Measurements from ENCODE around the gene TP73.

The TP73 gene

DNA sequence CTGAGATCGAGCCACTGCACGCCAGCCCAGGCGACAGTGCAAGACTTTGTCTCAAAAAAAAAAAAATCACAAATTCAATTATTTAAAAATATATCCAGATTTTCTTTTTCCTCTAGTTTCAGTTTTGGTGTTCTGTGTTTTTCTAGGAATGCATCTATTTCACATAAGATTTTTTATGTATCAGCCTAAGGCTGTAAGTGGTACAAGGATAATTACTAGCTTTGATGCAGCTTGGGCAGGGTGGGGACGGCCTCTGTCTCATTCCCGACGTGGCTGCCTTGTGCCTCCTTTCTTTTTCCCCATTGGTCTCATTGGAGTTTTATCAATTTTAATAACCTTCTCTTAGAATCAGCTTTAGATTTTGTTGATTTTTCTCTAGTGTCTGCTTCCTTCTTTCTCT, 106.8 kb downstream of the TP73 start:
- DNase-seq (ENCODE audit: low spot score) = no peak
- H3K27ac ChIP-seq = no peak overlapping the region
- POLR2A ChIA-PET (ENCODE audit: low non-redundant PET) = no interaction called here
- CTCF ChIA-PET = interaction anchor here (0.6 kb wide), 1 partner anchor 669 kb away, joined by 3 read pairs; no protein-coding TSS in a partner anchor
- TF ChIP-seq, protein P1, sequence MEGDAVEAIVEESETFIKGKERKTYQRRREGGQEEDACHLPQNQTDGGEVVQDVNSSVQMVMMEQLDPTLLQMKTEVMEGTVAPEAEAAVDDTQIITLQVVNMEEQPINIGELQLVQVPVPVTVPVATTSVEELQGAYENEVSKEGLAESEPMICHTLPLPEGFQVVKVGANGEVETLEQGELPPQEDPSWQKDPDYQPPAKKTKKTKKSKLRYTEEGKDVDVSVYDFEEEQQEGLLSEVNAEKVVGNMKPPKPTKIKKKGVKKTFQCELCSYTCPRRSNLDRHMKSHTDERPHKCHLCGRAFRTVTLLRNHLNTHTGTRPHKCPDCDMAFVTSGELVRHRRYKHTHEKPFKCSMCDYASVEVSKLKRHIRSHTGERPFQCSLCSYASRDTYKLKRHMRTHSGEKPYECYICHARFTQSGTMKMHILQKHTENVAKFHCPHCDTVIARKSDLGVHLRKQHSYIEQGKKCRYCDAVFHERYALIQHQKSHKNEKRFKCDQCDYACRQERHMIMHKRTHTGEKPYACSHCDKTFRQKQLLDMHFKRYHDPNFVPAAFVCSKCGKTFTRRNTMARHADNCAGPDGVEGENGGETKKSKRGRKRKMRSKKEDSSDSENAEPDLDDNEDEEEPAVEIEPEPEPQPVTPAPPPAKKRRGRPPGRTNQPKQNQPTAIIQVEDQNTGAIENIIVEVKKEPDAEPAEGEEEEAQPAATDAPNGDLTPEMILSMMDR (conservative IDR thresholded peaks at IDR 0.05; ENCODE audit: low read depth) = no peak

DNA sequence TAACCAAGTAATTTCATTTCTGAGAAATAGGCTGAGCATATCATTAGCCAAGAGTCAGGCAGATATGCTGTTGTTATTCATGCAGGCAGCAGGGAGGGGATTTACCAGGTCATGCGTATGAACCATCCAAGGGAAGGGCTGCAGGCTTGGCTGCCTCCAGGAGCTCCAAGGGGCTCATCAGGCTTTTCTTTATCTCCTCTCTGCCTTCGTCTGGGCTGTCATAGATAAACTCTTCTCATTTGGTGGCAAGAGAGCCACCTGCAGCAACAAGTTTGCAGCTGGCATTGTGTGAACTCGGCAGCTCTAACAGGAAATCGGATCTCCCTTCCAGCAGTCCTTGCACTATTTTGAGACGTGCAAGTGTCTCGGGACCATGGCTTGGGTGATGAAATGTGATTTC, 107.5 kb downstream of the TP73 start:
- TF ChIP-seq, protein P1 (conservative IDR thresholded peaks at IDR 0.05; ENCODE audit: low read depth) = no peak
- POLR2A ChIA-PET (ENCODE audit: low non-redundant PET) = no interaction called here
- CTCF ChIA-PET = interaction anchor here (0.6 kb wide), 1 partner anchor 670 kb away, joined by 3 read pairs; no protein-coding TSS in a partner anchor
- DNase-seq (ENCODE audit: low spot score) = no peak
- no peak overlapping the region for H3K27ac ChIP-seq

DNA sequence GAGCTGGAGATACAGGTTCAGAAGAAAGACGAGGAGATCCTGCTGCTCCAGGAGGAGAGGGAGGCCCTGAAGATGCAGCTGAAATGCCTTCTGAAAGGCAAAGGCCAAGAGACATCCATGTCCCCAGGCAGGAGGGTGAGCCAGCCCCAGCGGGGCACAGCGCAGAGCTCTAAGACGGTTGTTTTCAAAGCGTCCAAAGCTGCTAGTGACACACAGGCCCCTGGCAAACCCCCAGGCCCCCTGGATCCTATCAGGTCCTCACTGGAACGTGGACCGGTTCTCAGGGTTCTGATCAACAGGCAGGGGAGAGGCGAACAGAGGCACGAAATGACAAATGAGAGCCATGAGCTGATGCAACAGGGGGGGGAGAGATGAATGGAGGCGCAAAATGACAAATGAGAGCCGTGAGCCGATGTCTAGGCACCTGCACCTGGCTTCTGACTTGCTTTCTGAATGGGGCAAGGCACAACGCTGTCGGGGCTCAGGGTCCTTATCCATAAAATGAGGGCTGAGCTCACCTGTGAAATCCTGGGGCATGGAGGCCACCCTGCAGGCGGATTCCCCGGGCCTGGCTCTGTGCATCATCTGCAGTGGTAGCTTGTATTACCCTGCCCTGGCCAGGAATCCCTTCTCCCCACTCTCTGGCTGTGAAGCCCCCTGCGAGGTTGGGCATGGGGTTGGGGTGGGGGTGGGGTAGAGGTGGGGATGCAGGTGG, 109.1 kb downstream of the TP73 start:
- no peak for DNase-seq (ENCODE audit: low spot score)
- ChIA-PET POLR2A (ENCODE audit: low non-redundant PET) (no interaction called here), CTCF (no interaction called here)
- TF ChIP-seq, protein P1 (conservative IDR thresholded peaks at IDR 0.05; ENCODE audit: low read depth) = no peak
- no peak overlapping the region for H3K27ac ChIP-seq

DNA sequence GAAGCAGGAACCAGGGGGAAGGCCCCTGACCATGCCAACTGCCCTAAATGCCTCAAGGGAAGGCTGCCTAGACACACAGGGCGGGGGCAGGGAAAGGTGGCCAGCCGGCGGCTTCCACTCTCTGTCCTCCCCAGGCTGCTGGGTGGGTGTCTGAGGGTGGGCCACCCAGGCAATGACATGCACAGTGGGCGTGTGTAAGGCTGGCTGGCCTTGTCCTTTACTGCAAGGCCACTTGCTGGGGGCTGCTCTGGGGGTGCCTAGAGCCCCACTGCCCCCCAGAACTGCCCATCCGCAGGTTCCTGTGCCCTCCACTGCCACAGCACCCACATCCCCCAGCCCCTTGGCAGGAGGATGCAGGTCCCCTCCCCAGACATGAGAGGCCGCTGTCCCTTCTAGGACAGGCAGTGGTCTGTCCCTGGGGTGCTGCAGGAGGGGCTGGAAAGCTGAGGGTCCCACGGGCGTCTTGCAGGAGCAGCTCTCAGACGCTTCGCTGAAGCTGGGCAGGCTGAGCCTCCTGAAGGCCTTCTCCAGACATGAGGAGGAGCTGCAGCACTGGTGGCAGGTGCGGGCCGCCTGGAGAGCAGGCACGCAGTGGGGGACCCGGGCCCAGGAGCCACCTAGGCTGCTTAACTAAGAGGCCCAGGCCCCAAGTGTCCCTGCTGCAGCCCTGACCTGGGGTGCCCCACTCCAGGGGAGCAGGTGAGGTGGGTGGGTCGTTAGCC, 110.0 kb downstream of the TP73 start:
- POLR2A ChIA-PET (ENCODE audit: low non-redundant PET) = no interaction called here
- TF ChIP-seq, protein P1 (conservative IDR thresholded peaks at IDR 0.05; ENCODE audit: low read depth) = no peak
- H3K27ac ChIP-seq = no peak overlapping the region
- CTCF ChIA-PET = no interaction called here
- DNase-seq (ENCODE audit: low spot score) = no peak

DNA sequence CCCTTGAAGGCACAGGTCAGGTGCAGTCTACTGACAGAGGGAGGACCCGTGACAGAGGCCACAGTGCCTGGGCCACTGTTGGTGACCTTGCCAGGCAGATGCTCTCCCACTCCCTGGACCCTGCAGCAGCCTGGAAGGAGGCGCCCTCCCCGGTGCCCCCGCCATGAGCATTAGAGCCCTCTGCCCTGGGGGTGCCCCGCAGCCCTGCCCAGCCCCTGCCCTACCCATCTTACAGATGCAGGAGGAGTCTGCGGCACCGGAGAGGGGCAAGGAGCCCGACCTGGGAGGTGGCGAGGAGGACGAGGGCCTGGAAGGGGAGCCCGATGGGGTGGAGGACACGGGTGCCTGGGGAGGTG, 110.5 kb downstream of the TP73 start:
- ChIA-PET CTCF (no interaction called here), POLR2A (ENCODE audit: low non-redundant PET) (no interaction called here)
- DNase-seq (ENCODE audit: low spot score) = no peak
- TF ChIP-seq, protein P1 (conservative IDR thresholded peaks at IDR 0.05; ENCODE audit: low read depth) = no peak
- H3K27ac ChIP-seq = no peak overlapping the region

DNA sequence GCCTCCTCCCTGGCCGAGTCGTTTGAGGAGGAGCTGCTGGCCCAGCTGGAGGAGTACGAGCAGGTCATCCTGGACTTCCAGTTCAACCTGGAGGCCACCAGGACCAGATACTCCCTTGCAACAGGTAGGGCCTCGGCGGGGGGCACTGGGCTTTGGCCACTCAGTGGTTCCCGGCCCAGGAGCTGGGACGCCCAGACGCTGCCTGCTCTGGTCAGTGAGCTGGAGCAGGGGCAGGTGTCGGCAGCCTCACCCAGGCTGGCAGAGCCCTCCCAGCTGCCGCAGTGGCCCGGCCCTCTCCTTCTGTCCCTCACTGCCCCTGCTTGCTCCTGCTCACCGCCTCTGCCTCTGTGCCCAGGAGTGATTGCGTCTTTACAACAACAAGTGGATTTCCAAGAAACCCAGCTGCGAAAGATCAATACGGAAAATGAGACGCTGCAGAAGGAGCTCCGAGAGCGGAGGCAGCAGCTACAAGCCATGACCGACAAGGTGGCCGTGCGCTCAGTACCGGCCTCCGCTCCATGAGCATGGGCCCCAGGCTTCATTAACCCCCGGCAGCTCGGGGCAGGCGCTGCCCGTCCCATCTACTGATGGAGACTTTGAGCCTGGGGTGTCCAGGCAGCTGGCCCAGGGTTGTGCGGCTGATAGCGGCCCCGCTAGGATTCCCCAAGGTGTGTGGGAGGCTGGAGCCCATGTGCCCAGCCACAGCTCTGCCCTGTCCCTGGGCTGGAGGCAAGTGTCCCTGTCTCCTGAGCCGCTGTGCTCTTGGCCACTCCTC, 111.2 kb downstream of the TP73 start:
- ChIA-PET CTCF (no interaction called here), POLR2A (ENCODE audit: low non-redundant PET) (no interaction called here)
- no peak overlapping the region for H3K27ac ChIP-seq
- DNase-seq (ENCODE audit: low spot score) = no peak
- TF ChIP-seq, protein P1 (conservative IDR thresholded peaks at IDR 0.05; ENCODE audit: low read depth) = no peak

All from RWPE1 (cell line).